NCI-H69 (cell line): ENCODE measurements around the gene RASAL2.
A peak's percentile ranks its signal among the peaks of the same experiment; 100 is the strongest.
"Not testable (repeated sequence)": the region's sequence is repeated elsewhere in the genome, so short reads cannot be mapped to it uniquely, and the experiment has no call there.

Experiments
- DNase-seq: peaks from one replicate; lab custom pipeline; 2025; lab: John Stamatoyannopoulos, UW

Gene RASAL2

DNA sequence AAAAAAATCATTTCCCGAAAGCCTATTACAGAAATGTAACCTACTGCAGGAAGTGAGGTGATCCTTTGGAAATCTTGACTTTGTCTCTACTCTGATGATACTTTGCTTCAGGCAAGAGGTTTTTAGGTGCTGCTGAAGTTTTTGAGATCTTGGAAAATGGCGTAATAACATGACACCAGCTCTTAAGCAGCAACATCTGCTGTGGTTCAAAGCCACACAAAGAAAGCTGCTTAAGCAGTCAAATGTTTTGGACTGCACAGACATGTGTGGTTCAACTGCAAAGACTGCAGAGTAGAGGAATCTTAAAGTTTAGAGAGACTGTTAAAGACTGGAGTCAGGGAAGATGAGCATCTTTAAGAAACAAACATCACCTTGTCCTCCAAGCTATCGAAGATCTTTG is 139.0 kb downstream of the RASAL2 start:
- DNase-seq, result no peak

DNA sequence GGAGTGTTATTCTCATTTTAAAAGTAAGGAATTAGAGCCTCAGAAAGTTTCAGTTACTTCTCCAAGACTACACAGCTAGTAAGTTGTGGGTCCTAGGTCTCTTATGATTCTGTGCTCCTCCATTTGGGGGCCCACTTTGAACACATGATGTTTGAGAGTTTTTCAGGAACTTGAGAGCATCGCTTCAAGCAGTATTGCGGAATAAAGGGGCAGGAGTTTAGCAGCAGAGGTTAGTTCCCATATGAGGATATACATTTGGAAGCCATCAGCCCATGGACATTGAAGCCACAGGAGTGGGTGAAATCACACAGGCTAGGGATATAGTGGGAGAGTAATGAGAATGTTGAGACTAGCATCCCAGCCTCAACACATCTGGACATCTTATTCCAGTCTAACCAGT is 143.2 kb downstream of the RASAL2 start:
- no peak for DNase-seq

DNA sequence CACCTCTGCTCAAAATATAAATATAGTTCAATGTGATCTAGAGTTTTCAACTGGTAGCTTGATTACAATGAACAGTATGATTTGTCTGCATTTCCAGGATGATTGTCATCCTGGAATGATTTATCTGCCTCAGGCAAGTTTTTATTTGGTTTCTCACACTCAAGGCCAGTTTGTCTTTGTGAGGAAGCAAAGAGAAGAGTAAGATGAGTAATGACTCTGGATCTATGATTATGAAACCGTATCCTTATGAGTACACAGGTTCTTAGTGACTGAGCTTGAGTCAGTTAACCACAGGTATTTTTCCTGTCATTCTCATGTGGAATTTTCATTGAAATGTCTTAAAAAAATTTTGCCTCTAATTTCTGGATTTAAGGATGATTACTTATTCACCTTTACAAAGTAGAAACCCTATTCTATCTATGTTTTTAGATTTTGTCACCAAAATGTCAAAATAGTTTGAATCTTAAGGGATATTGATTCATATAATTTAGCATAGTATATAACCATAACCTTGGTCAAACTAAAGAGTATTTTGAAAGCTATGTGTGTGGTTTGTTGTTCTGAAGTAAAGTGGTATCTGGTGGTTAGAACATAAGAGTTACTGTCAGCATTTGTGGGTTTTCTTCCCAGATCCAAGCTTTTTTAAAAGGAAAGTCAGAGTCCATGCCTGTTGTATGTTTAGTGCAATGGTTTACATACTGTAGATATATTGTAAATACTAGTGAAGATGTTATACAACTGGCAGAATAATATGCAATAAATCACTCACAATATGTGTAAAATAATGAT is 145.0 kb downstream of the RASAL2 start:
- peak; percentile 62 for DNase-seq

DNA sequence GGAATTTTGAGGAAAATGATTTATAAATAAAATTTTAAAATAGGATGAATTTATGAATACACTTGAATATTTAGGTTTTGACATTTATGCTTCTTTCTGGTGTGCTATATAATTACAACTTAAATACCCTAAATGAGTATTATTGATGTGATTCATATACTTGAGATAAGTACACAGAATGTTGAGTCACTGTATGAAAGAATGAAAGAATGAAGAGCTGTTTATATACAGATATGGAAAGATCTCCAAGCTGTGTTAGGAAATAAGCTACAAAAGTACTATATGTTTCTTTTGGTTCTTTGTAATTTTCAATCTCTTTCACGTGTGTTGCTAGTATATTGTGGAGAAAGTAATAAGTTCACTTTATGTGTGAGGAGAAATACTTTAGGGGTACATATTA is 147.2 kb downstream of the RASAL2 start:
- no peak for DNase-seq

DNA sequence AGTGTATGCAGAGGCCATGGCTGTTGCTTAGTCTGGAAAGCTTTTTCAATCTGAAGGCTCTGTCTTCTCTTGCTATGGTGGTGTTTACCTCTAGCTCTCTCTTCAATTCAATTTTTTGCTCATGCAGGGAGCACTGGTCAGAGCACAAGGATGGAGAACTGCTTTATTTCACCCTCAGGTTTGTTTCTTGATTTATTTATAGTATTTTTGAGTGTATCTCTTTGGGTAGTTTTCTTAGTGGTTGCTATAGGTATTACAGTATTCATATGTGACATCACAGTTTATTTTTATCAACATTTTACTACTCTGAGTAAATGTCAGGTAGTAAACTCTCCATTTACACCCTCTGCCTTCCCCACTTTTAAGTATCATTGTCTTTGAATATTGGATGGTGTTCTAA is 147.9 kb downstream of the RASAL2 start:
- no peak for DNase-seq

DNA sequence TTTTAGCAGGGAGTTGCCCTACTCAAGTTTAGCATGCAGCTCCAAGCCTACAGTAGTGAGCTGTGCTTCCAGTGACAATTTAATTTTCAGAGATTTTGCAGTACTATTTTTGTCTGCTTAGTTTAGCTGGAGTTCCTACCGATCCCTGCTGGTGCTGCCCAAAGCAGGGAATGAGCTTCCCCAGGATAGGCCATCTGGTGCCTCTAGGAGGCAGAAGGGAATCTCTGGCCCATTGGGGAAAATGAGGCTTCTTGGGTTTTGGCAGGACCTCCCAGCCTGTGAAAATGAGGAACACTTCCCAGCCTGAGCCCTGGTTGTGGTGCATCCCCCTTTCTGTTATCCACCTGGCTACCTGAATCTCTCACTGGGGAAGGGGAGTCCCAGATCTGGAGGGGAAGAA is 149.2 kb downstream of the RASAL2 start:
- no peak for DNase-seq

DNA sequence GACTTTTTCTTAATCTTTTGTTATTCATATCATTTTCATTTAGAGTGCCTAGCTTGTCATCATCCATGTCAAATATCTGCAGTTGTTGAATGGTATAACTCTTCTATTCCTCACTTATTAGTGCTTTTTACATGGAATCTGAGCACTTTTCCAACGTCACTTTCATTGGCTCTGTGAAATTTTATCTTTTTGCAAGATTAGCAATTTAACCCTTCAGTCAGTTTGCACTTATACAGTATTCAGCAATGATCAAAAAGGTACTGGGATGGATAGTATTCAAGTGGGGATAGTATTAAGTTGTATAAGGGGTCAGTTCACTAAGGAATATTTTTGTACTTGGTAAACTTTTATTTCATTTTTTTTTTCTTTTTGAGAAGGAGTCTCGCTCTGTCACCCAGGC is 150.0 kb downstream of the RASAL2 start:
- DNase-seq, result no peak

DNA sequence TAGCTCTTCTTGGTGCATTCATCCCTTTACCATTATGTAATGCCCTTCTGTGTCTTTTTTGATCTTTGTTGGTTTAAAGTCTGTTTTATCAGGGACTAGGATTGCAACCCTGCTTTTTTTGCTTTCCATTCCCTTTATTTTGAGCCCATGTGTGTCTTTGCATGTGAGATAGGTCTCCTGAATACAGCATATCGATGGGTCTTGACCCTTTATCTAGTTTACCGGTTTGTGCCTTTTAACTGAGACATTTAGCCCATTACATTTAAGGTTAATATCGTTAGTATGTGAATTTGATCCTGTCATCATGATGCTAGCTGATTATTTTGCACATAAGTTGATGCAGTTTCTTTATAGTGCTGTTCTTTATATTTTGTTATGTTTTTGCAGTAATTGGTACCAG is 154.4 kb downstream of the RASAL2 start:
- DNase-seq, result not testable (repeated sequence)

DNA sequence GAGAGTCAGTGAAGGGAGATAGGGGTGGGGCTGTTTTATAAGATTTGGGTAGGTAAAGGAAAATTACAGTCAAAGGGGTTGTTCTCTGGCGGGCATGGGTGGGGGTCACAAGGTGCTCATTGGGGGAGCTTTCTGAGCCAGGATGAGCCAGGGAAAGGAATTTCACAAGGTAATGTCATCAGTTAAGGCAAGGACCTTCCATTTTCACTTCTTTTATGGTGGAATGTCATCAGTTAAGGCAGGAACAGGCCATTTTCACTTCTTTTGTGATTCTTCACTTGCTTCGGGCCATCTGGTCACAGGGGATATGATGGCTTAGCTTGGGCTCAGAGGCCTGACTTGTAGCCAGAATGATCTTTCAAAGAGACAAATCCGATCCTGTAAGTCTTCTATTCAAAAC is 159.7 kb downstream of the RASAL2 start:
- DNase-seq, result not testable (repeated sequence)

DNA sequence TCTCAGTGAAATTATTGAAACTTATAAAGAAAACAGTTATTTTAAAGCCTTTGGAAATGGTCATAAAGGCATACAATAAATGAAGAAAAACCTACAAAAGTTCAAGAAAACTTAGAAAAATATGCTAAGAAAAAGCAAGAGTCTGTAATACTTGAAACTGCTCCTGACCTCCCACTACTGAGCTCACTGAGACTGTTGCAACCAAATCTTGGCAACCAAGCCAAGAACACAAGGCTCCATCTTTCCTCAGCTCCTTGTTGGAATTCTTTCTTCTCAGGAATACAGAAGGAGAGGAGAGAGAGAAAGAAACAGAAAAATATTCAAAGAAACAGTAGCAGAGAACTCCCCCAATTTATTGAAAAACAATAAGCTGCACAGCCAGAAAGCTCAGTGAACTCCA is 160.5 kb downstream of the RASAL2 start:
- DNase-seq, result no peak

DNA sequence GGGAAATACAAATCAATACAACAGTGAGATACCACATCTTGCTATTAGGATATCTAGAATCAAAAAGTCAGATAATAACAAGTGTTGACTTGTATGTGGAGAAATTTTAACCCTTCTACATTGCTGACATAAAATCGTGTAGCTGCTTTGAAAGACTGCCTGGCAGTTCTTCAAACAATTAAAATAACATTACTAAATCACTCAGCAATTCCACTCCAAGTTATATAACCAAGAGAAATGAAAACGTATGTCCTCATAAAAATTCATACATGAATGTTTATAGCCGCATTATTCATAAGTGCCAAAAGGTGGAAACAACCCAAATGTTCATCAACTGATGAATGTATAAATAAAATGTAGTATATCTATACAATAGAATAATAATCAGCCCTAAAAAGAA is 164.6 kb downstream of the RASAL2 start:
- no peak for DNase-seq

DNA sequence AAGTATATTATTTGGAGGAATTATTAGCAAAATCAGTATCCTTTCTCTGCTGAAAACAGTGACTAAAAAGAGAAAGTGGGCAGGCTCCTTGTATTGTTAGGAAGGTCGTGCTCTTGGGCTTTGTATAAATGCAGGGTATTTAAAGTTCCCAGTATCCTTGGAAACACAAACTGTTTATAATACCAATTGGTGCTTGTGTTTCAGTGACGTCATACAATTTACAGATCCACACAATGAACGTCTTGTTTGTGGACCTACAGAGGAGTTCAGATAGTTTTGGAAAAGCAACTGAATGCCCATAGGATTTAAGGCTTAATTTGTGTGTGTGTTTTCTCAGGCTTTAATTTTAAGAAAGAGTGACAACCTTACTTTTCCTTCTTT is 168.2 kb downstream of the RASAL2 start:
- peak; percentile 45 for DNase-seq

DNA sequence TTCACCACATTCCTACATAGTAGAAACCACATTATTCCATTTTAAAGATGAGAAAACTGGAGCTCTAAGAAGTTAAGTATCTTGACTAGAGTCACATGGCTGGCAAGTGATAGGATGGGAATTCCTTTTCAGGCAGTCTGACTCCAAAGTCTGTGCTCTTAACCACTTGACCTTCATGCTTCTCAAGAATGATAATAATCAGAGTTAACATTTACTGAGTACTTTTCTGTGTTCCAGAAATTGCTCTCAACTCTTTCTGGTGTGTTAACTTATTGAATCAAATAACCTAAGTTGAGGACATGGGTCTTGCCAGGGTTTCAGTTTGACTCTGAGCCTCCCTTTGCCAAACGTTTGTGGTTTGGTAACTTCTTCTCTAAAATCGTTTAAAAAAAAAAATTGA is 169.4 kb downstream of the RASAL2 start:
- DNase-seq, result no peak

DNA sequence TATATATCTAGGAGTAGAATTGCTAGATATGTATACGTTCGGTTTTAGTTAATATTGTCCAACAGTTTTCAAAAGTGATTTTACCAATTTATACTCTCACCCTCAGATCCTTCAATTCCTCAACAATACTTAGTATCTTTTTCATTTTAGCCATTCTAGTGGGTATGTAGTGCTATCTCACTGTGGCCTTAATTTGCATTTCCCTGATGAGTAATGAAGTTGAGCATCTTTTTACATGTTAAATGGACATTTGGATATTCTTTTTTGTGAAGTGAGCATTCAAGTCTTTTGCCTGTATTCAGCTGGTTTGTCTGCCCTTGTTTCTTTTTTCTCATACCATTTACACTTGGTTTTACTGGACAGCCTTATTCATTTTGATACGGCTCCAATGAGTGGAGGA is 172.2 kb downstream of the RASAL2 start:
- no peak for DNase-seq

DNA sequence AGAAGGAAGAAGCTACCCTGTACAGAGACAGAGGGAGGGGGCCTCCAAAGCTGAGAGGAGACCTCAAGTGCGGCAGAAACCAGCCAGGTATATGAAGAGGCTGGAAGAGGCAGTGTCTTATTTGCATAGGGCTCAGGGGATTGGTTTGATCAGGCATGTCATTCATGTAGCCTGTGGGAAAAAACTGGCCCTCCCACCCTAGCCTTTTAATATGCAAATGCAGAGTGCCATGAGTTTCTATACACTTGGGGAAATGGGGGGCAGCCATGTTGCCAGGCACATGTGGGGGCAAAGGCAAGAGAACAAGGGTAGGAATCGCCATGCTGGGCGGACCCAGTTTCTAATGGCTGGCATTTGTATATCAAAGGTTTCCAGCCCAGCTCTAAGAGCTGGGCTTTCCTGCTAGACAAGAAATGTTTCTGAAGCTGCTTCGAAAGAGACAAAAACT is 172.7 kb downstream of the RASAL2 start:
- DNase-seq, result no peak

DNA sequence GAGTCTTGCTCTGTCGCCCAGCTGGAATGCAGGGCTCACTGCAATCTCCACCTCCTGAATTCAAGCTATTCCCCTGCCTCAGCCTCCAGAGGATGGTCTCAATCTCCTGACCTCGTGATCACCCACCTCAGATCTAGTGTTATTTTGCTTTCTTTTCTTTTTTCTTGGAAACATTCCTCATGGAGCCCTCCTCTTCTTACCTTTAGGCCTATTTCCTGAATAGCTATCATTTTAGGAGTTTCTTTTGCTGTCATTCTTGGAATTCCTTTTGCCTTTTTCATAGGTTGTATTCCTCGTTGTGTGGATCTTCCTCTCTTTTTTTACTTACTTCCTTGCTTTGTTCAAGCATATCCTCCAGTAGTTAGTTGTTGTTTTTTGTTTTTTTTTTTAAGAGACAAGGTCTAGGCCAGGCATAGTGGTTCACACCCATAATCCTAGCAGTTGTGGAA is 173.8 kb downstream of the RASAL2 start:
- DNase-seq, result no peak

DNA sequence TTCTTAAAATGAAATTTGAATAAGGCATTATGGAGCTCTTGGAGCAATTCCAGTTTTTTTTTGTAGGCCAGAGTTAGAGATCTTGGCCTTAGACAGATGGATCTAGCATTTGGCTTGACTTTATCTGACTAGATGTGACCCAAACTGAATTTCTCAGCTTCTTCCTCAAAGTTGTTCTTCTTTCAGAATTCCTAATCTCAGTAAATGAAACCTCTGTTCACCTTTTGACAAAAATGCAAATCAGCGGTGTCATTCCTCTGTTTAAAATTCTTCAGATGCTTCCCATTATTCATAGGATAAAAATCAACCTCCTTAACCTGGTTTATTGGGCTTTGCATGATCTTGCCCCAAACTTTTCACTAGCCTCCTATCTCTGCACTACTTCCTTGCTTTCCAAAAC is 177.6 kb downstream of the RASAL2 start:
- no peak for DNase-seq

DNA sequence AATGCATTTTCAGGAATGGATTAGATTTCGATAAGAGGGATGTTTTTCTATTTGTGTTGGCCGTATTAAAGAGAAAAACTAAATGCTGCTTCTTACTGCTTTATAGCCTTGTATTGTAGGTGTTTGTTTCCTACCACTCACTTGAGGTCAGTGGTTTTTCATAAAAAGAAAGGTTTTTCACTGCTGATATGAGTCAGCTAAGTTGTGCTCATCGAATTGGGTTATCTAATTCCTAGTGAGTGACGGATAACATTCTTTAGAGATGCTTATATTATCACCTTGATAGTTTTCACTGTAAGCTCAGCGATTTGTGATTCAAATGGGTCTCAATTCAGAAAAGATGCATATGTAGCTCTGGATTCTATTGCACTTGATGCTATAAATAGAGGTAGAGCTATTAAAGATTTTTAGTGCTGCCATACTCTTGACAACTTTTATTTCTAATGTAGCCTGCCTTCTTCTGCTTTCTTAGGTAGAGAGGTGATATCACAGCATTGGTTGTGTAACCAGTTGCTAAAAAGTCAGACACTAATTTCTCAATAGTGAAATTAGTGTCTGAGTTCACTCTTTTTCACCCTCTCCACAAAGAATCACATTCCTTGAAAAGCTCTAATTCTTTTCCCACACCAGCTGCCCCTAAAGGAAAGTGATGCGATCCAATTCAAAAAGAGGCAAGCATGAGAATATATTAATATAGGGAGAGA is 180.0 kb downstream of the RASAL2 start:
- DNase-seq, result no peak

DNA sequence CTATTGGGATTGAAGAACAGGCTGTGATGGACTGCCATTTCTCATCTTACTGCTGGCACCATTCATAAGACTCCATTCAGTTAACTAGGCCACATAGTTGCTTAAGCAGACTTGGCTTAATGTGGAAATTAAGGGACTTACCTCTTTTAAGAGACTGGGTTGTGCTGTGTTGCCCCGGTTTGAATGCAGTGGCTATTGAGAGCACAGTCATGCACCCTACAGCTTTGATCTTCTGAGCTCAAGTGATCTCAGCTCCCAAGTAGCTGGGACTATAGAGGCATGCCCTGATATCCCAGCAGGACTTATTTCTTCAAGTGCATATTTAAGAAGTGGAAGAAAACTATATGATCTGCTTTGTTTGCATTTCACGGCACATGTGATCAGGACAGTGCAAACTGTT is 181.1 kb downstream of the RASAL2 start:
- DNase-seq, result no peak

DNA sequence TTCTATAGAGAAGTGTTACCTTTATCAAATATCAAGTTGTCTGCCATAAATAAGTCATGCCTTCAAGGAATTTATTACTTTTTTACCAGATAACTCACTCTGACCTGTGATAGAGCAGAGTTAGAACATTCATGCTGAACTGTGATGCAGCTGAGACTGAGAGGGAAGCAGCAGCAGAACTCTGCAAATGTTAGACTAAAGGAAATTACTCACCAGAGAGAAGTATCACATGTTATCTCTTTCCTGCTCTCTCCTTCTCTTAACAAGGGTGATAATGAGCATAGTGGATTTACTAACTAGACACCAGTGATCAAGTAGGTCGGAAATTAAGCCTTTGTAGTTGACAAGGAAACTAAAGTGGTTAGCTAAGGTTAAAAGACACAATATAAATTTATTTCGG is 181.6 kb downstream of the RASAL2 start:
- DNase-seq, result no peak

DNA sequence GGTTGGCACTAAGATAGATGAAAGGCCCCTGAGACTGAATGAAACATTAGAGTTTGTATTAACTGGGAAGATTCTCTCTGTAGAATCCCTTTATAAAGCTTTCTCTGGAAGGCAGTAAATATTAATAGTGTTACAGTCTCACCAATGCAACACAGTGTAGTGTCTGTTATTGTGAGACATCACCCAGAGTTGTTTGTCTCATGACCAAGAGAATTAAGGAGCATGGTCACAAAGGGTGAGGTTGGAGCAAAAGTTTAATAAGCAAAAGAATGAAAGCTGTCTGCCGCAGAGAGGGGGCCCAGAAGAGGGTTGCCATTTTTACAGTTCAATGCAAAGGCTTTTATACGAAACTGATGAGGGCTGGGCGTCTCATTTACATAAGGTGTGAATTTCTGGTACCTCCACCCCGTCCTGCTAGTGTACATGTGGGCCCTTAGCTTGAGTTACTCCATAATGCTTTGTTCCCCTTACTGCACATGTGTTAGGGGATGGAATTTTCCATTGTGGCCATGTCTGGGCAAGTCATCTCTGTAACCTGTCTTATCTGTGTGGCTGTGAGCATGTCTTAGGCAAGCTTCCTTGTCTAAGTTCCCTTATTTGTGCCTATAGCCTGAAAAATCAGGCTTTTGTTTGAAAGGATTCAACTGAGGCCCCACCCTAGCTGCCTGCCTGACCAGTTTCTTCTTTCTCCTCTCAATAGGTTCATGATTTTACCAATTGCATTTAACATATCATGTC is 184.1 kb downstream of the RASAL2 start:
- no peak for DNase-seq

DNA sequence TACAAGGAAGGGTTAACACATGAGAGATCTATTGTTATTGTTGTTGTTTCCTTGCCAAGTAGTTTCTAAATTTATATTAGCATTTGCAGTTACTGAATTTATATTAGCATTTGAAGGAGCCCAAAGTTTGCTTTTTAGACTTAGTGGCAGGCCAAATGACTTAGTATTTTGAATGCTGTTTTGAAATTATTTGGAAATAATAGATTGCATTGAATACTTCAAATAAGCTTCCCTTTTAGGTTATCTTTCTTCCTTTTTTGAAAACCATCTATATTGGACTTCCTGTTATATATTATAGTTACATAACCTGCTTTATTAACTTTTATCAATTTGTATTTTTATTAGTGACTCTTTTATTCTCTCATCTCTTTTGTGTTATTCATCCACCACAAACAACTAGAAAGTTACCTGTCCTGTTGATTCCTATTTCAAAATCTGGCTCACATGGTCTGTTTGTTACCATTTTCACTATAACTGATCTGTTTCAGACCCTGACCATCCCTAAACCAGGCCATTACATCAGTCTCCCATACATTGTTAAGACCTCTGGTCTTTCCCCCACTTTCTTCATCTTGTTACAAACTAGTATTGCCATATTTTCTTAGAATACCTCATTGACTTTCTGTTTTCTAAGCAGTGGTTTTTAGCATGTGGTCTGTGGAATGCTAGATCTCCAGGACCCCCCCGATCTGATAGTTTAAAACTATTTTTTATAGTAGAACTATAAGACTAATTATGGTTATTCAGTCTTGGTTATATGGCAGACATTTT is 185.2 kb downstream of the RASAL2 start:
- no peak for DNase-seq
